Activated CD8-positive, alpha-beta memory T cell treated with anti-CD3 and anti-CD28 coated beads, Interleukin-2, amount 50 U/mL, for 24 hours (primary cell): ENCODE measurements around the gene DAPK1.

Experiments used
- DNase-seq: peaks from one replicate; pipeline ENCODE4 v3.0.0-alpha.2; 2020; ENCODE audit errors: extremely low read depth

The DAPK1 gene

DNA sequence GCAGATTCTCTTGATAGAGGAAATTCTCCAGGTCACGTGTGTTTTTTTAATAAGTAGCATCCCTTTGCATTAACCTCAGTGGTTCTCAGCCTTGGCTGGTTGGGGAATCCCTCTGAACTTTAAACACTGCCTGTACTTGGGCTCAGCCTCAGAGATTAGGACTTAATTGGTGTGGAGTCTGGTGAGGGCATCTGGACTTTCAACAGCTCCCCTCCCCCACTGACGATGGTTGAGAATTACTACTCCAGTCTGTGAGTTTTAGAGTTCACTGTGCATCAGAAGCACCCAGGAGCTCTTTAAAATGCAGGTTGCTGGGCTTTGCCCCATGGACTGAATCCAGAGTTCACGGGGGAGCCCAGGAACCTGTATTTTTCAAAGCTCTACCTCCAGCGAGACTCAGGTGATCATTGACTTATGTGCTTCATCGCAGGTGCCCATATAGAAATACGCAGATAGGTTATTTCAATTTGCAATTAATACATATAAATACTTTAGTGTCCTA, 71.4 kb downstream of the DAPK1 start:
- no peak for DNase-seq

DNA sequence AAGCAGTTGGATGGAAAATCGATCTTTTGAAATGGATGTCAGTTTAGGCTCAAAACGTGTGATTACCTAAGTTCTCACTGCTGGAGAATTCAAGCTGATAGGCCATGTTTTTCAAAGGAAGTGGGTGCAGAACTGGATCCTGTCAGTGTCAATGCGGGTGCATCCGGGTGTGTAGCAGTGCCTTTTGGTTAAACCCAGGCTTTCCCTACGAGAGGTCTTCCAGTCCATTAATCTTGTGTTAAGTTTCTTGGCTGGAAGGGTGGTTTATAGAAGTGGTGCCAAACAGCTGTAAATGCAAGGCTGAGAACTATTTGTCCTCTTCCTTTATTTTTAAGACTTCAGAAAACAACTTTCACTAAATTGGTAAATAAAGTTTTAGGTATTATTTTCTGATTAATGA, 71.9 kb downstream of the DAPK1 start:
- DNase-seq: no peak

DNA sequence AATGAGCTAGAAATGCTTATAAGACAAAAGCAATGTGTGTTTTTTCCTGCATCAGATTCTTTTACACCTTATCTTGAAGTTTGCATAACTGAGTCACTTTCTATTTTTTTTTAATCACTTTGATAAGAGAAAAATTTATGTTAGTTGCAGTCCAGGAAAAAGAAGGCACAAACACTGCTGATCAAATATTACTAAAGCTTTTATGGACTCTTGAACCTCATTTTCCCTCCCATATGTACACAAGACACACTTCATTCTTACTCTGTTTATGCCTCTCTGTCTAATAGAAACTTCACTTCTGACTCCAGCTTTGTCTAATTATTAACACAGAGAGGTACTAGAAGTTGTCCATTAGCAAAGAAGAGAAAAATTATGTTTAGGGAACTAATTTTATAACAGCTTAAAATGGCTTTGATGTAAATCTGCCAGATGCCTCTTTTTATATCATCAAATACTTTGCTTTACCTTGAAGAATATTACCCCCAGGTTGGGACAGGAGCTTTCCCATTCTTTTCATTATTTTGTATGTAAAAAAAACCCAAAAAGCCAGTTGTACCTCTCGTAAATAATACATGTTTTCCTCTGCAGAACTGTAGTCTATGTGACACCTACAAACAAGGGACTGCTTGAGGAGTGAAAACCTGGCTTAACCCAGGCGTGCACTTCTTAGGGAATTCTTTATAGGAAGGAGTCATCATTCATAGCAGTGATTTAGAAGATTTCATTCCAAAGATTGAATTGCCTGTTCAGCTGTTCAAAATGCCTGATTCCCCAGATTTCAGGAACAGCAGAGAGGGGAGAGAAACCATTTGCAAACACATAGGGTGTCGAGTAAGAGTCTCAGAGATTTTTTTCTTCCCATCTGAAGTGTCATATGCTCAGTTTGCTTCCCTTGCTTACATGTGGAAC, 72.6 kb downstream of the DAPK1 start:
- no peak for DNase-seq

DNA sequence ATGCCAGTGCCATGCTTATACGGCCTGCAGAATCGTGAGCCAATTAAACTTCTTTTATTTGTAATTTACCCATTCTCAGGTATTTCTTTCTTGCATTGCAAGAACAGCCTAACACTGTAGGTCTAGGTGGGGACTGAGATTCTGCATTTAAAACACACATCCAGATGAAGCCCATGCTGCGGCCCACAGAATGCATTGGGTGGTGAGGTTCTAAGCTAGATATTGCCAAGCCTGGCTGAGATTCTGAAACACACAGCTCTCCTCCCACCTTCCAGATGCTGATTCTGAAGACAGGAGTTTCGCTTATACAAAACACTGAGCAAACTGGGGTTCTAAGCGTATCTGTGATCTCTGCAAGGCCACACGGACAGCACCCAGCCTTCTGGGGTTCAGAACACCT, 75.1 kb downstream of the DAPK1 start:
- no peak for DNase-seq

DNA sequence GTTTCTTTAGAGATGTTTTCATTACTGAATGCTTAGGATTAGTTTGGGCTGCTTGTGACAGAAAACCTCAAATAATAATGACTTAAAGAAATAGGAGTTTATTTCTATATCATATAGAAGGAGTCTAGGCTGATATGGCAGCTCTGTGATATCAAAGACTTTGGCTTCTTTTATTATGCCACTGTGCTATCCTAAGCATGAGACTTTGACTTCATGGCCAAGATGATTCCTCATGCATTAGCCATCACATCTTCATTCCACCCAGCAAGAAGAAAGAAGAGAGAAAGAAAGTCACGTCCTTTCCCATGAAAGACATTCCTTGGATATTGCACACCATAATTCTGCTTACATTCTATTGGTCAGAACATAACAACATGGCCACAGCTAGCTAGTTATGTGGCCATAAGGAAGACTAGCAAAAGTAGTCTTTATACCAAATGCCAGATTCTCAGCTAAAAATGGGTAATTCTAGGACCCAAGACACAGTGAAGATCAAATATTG, 76.2 kb downstream of the DAPK1 start:
- DNase-seq: no peak

DNA sequence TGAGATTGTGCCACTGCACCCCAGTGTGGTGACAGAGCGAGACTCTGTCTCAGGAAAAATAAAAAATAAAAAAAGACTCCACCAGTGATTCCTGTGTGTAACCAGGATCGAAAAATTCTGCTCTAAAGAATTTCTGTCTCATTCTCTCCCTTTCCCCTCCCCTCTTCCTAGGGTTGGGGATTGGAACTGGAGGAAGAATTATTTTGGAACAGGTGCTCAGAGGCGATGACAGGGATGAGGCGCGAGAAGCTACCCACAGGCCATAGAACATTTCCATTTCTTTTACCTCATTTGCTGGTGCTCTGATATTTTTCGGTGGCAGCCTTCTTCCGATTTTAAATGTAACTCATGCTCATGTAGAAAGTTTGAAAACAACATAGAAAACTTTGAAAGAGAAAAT, 80.1 kb downstream of the DAPK1 start:
- DNase-seq: no peak

DNA sequence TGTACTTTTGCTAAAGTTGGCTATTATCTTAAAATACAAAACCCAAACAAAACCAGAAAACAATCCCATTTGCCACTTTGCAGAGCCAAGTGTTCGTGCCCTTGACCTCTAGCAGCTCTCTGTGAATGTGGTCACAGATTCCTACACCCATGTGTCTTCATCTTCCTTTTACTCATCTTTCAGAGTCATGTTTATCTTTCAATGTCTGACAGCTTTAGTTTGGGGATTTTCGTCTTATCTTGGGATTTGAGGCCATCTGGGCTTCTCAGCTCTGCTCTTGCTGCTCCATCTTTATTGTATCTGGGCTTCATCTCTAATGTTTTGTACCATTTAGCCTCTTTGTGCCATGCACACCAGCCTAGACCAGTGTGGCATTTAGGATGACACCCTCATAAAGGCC, 81.0 kb downstream of the DAPK1 start:
- DNase-seq: no peak

DNA sequence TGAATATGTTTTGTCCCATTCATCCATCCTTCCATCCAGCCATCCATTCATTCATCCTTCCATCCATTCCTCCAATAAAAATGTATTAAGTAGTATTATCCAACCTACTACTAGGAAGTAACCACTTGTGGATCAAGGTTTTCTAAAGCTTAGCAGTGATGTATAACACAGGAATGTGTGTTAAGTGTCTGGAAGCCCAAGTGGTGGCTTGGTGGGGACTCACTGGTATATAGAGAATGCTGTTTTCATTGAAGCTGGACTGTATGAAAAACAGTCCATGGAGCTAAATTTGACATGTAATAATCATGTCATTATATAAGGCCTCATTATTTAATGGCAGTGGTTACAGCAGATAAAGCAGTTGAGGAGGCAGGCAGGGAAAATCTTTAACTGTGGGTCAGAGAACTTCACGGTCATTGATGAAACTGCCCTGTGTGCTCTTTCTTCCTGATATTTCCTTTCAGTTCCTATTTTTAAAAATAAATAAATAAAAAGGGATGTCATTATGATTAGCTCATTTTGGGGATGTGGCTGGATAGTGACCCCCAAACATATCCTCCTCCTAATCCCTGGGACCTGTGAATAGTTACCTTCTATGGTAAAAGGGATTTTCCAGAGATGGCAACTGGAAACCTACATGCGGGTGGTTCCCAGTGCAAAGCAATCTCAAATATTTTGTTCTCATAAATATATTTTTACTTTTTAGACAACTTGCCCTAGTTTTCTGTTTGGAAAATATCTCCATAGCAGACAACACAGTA, 82.3 kb downstream of the DAPK1 start:
- DNase-seq: no peak

DNA sequence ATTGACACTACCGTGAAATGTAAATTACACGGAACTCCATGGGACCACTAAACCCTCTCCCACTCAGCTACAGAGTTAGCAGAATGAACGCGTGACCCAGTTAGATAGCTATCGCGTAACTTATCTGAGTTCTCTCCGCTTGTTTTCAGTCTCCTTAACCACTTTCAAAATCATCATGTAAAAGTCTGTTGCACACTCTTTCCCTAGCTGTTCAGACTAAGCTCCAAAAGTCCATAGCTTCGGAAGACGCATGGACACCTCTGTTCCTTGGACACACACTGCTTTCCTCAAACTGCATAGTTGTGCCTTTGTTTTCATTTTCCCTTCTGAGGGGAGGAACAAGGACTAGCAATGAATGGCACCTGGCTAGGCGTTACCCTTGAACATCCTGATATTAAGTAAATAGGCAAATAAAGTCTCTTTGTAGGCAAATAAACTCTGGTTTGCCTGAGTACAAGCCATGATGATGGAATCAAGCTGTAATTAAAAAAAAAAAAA, 83.3 kb downstream of the DAPK1 start:
- DNase-seq: no peak

DNA sequence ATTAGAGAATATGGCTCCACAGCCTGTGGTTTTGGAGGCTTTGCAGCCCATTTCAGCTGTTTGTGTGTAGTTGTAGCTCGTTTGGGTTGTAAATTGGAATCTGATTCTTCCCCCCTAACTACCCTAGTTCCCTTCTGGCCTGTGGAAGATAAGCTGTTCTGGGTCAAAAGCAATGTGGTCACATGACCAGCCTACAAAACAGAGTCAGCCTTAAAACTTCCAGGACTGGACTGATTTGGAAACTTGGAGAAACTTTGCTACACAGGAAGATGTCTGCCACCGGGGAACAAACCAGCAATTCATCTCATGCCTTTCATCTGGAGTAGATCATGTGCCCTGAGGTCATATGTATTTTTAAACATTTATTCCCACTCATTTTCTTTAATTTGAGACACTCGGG, 83.8 kb downstream of the DAPK1 start:
- DNase-seq: no peak

DNA sequence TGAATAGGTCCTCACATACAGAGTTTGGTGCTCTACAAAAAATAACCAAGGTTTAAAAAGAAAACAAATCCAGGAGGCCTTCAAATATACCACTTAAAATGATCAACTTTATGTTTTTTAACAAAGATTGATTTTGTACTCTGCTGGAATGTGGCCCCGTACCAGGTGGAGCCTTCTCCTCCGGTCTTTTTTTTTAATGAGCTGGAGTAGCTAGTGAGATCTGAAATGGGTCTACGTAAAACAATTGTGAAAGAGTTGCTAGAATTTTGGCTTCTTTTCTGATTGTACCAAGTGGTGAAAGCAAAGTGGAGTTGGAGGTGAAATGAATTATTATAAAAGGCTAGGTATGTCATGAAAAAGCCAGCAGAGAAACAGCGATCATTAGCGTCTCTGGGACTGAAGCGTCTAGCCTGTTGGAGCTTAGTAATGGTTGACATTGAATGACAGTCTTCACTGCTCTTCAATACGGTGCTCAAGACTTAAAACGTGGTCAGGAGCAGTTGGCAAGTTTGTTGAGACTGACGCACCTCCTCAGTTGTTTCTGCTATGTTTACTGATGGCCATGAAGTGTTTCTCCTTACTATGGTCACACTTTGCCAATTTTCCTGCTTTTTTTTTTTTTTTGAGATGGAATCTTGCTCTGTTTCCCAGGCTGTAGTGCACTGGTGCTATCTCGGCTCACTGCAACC, 84.4 kb downstream of the DAPK1 start:
- no peak for DNase-seq

DNA sequence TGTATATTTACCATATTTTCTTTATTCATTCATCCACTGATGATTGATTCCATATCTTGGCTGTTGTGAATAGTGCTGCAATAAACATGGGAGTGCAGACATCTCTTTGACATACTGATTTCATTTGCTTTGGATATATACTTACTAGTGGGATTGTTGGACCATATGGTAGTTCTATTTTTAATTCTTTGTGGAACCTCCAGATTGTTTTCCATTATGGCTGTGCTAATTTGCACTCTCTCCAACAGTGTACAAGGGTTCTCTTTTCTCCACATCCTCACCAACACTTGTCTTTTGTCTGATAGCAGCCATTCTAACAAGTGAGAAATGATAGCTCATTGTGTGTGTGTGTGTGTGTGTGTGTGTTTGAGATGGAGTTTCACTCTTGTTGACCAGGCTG, 86.7 kb downstream of the DAPK1 start:
- no peak for DNase-seq

DNA sequence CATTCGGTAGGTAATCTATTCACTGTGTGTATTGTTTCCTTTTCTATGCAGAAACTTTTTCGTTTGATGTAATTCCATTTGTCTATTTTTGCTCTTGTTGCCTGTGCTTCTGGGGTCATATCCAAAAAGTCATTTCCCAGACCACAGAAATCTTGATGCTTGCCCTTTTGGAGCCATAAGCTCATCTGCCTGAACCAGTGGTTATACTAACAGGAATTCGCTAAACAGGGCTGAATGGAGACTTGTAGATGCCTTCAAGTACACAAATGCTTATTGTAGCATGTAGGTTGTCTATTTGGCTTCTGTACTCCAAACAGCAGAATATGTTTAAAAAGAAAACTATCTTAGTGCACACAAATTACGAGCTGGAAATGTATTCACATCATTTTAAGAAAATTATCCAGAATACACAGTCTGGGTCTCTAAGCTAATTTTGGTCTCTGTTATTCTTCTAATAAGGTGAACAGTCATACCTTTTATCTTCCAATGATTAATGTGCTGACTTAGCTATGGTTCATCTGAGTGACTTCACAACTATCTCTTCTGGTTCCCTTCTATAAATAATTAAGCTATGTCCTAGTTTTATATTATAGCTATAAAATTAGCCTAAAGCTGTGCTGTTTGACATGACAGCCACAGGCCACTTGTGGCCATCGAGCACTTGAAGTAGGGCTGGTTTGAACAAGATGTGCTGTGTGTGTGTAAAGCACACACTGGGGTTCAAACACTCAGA, 87.6 kb downstream of the DAPK1 start:
- DNase-seq: no peak

DNA sequence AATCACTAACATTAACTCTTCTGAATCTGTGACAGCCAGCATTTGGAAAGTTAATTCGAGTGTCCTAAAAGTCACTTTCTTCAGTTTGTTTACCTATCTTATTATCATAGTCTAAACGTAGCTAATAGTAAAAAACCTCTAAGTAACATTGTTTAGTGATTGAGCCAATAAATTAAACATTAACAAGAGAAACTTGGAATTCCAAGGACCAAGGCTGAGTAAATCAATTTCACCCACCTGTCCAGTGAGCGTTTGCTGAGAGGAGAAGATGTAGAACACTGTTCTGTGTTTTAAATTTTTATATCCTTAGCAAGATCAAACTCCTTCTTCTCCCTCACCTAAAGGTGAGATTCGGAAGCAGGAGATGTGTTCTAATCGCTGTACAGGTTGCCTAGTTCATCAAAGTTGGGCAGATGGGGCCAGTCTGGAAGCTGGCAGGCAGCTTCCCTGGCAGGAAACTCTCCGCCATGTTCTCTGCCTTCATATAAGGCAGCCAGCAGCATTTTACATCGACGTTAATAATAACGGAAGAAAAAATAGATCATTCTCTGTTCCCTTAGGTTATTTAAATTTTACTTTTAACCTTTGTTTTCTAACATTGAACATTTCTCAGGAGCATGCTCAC, 89.2 kb downstream of the DAPK1 start:
- no peak for DNase-seq

DNA sequence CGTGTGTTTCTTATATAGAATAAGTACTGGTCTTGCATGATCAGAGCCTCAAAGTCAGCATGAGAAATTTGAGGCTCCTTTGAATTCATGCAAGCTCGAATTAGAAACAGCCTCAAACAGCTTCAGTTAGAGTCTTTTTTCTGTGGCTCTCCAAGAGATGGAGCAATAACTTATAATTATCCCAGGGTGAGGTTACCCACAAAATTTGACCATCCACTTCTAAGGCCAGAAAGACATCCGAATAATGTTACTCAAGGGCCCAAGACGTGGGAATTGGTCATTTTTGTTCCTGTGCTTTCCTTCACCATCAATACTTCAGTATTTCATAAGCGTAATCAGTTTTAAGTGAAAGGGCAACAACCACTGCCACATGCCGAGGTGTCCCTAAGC, 89.7 kb downstream of the DAPK1 start:
- DNase-seq: no peak

DNA sequence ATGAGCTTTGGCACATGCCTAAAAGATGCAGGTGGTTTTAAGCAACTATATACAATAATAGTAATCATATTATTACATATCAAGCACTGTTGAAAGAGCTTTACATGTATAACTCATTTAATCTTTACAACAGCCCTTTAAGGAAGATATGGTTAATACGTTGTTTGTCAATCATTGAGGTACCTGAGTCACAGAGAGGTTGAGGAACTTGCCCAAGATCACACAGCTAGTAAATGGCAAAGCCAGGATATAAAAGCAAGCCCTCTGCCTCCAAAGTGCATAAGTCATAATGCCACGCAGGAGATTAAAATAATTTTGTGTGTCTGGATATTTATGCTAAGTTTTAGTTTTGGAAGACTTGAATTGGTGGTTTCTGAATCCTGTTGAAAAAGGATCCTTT, 90.2 kb downstream of the DAPK1 start:
- DNase-seq: no peak

DNA sequence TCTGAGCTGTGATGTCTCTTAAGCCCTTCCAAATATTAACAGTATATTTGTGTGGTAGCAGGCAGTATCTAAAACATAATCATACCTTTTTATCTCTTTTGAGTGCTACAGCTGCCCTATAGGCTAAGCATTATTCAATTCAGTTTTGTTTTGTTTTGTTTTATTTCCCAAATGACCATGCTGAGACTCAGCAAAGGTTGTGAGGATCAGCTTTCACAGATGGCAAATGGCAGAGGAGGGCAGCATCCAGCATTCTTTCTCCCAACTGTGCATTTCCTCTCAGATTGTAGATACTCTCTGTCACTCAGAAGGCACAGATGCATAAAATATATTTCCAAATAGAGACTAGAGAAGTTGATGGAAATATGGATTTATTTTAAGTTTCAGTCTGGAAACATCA, 90.7 kb downstream of the DAPK1 start:
- DNase-seq: no peak

DNA sequence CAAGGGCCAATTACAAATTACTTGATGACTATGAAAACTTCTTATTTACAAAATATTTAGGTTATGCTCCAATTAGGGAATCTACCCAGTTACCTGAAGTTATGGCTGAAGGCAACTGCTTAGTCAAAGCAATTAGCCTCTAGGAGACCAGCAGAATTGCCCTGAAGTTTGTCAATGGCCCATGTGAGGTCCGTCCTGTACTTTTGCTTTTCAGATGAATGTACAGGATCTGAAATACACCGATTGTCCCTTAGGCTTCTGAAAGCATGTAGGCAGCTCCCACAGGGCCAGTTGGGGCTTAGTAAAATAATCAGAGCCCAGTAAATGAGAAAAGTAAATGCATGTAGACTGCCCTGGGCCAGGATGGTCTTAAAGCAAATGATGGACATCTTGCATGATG, 93.3 kb downstream of the DAPK1 start:
- no peak for DNase-seq

DNA sequence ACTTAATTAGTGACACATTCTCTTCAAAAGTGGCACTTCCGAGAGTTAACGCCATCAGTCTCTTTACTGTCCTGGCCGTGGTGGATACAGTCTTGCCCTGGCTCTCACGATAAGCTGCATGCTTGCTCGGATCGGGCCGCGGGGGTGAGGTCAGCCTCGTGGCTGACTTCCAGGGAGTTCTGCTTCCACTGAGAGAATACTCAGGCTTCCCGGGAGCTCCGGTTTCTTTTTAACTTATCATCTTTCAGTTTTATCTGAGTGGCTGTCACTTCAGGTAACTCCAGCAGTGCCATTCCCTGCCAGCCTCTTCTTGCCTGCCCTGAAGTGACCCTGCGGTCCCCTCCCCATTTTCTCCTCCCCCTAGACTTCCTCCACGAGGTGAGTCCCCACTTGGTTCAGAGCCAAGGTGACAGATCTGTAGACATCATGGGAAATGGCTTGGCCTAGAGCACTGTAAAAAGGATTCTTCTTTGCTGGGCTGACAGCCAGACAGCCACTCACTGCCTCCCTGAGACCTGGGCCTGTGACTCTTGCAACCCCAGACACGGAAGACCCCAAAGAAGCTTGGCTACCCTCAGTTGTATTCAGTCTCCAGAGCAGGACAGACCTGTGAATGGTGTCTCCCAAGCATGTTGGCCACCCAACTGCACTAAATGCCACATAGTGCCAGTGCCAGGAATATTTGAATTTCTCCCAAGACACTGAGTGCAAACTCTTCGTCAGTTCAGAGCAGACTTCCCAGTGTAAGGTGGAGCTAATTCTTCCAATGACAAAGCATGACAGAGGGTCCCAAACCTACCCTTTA, 95.1 kb downstream of the DAPK1 start:
- DNase-seq: no peak

DNA sequence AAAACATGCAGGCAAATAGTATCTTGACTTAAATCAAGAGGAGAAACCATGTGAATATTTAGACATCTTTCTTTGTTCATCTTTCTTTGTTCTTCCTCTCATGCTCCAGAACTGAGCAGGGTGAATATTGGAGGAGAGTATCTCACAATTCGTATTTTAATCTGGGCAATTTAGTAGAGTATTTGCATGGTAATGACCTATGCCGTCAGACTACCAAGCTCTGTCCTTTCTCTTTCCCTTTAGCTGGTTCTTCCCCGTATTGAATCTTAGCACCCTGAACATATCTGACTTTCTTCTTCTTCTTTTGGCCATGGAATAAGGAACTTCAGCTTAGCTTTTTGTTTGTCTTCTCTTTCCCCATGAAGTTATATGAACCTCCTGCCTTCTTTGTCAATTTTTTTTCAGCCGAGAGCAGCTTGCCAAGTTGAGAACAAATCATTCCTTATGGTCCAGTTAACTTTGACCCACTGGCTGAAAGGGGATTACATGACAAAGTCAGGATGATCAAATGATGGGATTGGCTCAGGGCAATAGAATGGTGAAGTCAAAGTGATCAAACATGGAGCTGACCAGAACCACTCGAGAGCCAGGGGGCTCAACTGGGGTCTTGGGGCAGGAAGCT, 95.8 kb downstream of the DAPK1 start:
- no peak for DNase-seq
